ENCODE measurements around the gene GAREM2.

- TF ChIP-seq, protein P1, sequence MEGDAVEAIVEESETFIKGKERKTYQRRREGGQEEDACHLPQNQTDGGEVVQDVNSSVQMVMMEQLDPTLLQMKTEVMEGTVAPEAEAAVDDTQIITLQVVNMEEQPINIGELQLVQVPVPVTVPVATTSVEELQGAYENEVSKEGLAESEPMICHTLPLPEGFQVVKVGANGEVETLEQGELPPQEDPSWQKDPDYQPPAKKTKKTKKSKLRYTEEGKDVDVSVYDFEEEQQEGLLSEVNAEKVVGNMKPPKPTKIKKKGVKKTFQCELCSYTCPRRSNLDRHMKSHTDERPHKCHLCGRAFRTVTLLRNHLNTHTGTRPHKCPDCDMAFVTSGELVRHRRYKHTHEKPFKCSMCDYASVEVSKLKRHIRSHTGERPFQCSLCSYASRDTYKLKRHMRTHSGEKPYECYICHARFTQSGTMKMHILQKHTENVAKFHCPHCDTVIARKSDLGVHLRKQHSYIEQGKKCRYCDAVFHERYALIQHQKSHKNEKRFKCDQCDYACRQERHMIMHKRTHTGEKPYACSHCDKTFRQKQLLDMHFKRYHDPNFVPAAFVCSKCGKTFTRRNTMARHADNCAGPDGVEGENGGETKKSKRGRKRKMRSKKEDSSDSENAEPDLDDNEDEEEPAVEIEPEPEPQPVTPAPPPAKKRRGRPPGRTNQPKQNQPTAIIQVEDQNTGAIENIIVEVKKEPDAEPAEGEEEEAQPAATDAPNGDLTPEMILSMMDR (IDR thresholded peaks at IDR 0.05; ENCODE audit: low read depth, low read length): no peak
- TF ChIP-seq EZH2phosphoT487 (IDR thresholded peaks at IDR 0.05; ENCODE audit: low read depth): no peak
Observed at GRCh38 chr2:26141145-26141769, 31.6 kb upstream of the GAREM2 start.

Data from OCI-LY3 (cell line).